ENCODE measurements around the gene LPAR3.

The LPAR3 gene

GRCh38 chr1:84774669-84775534 is 118.1 kb downstream of the LPAR3 start:
- no peak for DNase-seq

GRCh38 chr1:84773933-84774497 is 119.0 kb downstream of the LPAR3 start:
- no peak for DNase-seq

GRCh38 chr1:84773195-84773594 is 119.8 kb downstream of the LPAR3 start:
- no peak for DNase-seq

GRCh38 chr1:84772428-84772943 is 120.5 kb downstream of the LPAR3 start:
- peak; percentile 56 for DNase-seq

GRCh38 chr1:84771895-84772294 is 121.1 kb downstream of the LPAR3 start:
- no peak for DNase-seq

GRCh38 chr1:84770481-84770880 is 122.5 kb downstream of the LPAR3 start:
- no peak for DNase-seq

GRCh38 chr1:84769636-84770035 is 123.4 kb downstream of the LPAR3 start:
- no peak for DNase-seq

GRCh38 chr1:84768634-84769033 is 124.4 kb downstream of the LPAR3 start:
- no peak for DNase-seq

GRCh38 chr1:84763912-84764680 is 128.9 kb downstream of the LPAR3 start:
- DNase-seq: no peak

GRCh38 chr1:84762664-84763063 is 130.3 kb downstream of the LPAR3 start:
- DNase-seq: no peak

Data from right kidney (tissue), 1 donor.